GM19372 (cell line): ENCODE data around the gene ANKRD40.
"Not testable (repeated sequence)": the region's sequence is repeated elsewhere in the genome, so short reads cannot be mapped to it uniquely, and the experiment has no call there.

Experiments used
- ATAC-seq: cut with Tn5 transposase; IDR thresholded peaks from one replicate; pipeline ENCODE4 v1.9.1; 2021; ENCODE audit warnings: mild to moderate bottlenecking, low read depth, moderate library complexity; ENCODE audit not compliant: unreplicated experiment

Gene ANKRD40

GRCh38 chr17:50707289-50708049, at the start of gene ANKRD40:
TSS of gene ANKRD40 (minus strand) at chr17:50707914. CDS start at chr17:50707654, 260 bp downstream.
- peak; percentile 71 for ATAC-seq

- ATAC-seq: no peak
These were observed 46.8 kb upstream of the ANKRD40 start for GRCh38 chr17:50754521-50754920.

- ATAC-seq: no peak
These were observed 41.5 kb upstream of the ANKRD40 start for GRCh38 chr17:50749245-50749644.

- ATAC-seq: no peak
These were observed 37.9 kb upstream of the ANKRD40 start for GRCh38 chr17:50745631-50746030.

- ATAC-seq: no peak
These were observed 31.4 kb upstream of the ANKRD40 start for GRCh38 chr17:50739098-50739497.

GRCh38 chr17:50737118-50737698, 29.5 kb upstream of the ANKRD40 start:
- no peak for ATAC-seq

- ATAC-seq: no peak
These were observed 27.6 kb upstream of the ANKRD40 start for GRCh38 chr17:50735287-50735686.

- ATAC-seq: no peak
These were observed 24.1 kb upstream of the ANKRD40 start for GRCh38 chr17:50731575-50732460.

- ATAC-seq: no peak
These were observed 21.4 kb upstream of the ANKRD40 start for GRCh38 chr17:50728881-50729765.

- ATAC-seq: no peak
These were observed 20.4 kb upstream of the ANKRD40 start for GRCh38 chr17:50728112-50728429.

GRCh38 chr17:50725769-50726655, 18.3 kb upstream of the ANKRD40 start:
- no peak for ATAC-seq

GRCh38 chr17:50724622-50725021, 16.9 kb upstream of the ANKRD40 start:
- ATAC-seq: not testable (repeated sequence)

GRCh38 chr17:50722746-50723145, 15.0 kb upstream of the ANKRD40 start:
- ATAC-seq: no peak

- no peak for ATAC-seq
These were observed 13.7 kb upstream of the ANKRD40 start for GRCh38 chr17:50721194-50722010.

GRCh38 chr17:50719924-50720794, 12.4 kb upstream of the ANKRD40 start:
- no peak for ATAC-seq

GRCh38 chr17:50719144-50719923, 11.6 kb upstream of the ANKRD40 start, which contains the start of gene LUC7L3:
TSS of gene LUC7L3 (plus strand) at chr17:50719603. CDS start at chr17:50719733, 130 bp downstream.
- ATAC-seq: peak; percentile 90

GRCh38 chr17:50715471-50715870, 7.8 kb upstream of the ANKRD40 start:
- ATAC-seq: no peak
